ENCODE results near the gene ABHD2.
"Not testable (repeated sequence)": the region's sequence is repeated elsewhere in the genome, so short reads cannot be mapped to it uniquely, and the experiment has no call there.

The ABHD2 gene

GRCh38 chr15:89140595-89140994 is 52.3 kb downstream of the ABHD2 start:
- DNase-seq = no peak

- not testable (repeated sequence) for DNase-seq
Observed at GRCh38 chr15:89141159-89141558, 52.9 kb downstream of the ABHD2 start.

- no peak for DNase-seq
Observed at GRCh38 chr15:89141885-89142284, 53.6 kb downstream of the ABHD2 start.

- no peak for DNase-seq
Observed at GRCh38 chr15:89142423-89142822, 54.2 kb downstream of the ABHD2 start.

- peak; percentile 71 for DNase-seq
Observed at GRCh38 chr15:89143503-89144162, 55.4 kb downstream of the ABHD2 start.

- DNase-seq = no peak
Observed at GRCh38 chr15:89144491-89144890, 56.2 kb downstream of the ABHD2 start.

- no peak for DNase-seq
Observed at GRCh38 chr15:89146366-89146765, 58.1 kb downstream of the ABHD2 start.

GRCh38 chr15:89148126-89148525 is 59.9 kb downstream of the ABHD2 start:
- no peak for DNase-seq

GRCh38 chr15:89149501-89150101 is 61.3 kb downstream of the ABHD2 start:
- no peak for DNase-seq

- DNase-seq = no peak
Observed at GRCh38 chr15:89150287-89150686, 62.0 kb downstream of the ABHD2 start.

- DNase-seq = peak; percentile 38
Observed at GRCh38 chr15:89150762-89151664, 62.8 kb downstream of the ABHD2 start.

GRCh38 chr15:89155122-89155521 is 66.9 kb downstream of the ABHD2 start:
- DNase-seq = no peak

- DNase-seq = no peak
Observed at GRCh38 chr15:89155656-89156055, 67.4 kb downstream of the ABHD2 start.

- no peak for DNase-seq
Observed at GRCh38 chr15:89157061-89157460, 68.8 kb downstream of the ABHD2 start.

- DNase-seq = no peak
Observed at GRCh38 chr15:89157918-89158564, 69.8 kb downstream of the ABHD2 start.

GRCh38 chr15:89161666-89162065 is 73.4 kb downstream of the ABHD2 start:
- no peak for DNase-seq

GRCh38 chr15:89163271-89164055 is 75.2 kb downstream of the ABHD2 start:
- DNase-seq = no peak

- DNase-seq = no peak
Observed at GRCh38 chr15:89164712-89165211, 76.5 kb downstream of the ABHD2 start.

- DNase-seq = no peak
Observed at GRCh38 chr15:89165677-89166076, 77.4 kb downstream of the ABHD2 start.

- no peak for DNase-seq
Observed at GRCh38 chr15:89167267-89168176, 79.3 kb downstream of the ABHD2 start.

- DNase-seq = no peak
Observed at GRCh38 chr15:89168316-89168833, 80.1 kb downstream of the ABHD2 start.
